ENCODE data around the gene CREB5. TPM values are rescaled to one million over a fixed set of nuclear protein-coding genes. Genes with fewer than 3 reads are reported as not detected.

The CREB5 gene
- total and polyA plus RNA-seq, 2 of the 8 experiments (the other 6 are each of a cell fraction or from before 2014, with no cell fraction given) = 2.4 to 2.7 TPM

DNA sequence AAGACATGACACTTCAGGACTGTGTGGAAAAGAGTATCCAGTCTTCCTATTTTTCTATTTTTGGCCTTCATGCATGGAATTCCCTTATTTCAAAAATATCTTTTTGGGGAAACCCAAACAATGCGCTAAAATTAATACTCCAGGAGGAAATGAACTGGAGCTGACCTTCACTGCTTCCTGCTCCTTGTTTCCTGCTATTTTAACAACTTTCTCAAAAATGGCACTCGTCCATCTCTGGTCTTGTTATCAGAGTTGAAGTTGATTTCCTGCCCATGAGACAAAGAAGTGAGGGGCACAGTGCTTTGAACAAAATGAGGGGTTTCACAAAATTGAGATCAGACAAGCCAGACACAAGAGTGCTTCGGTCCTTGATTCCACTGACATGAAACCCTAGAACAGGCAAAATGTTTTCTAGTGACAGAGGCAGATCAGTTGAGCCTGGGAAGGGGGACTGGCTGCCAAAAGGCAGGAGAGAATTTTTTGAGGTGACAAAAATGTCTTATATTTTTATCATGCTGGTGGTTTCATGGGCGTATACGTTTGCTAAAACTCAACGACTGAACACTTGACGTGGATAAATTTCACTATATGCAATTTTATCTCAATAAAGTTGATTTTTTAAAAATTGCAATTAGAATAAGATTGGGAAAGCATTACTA is 193.2 kb downstream of the CREB5 start:
- CTCF ChIA-PET (ENCODE audit: partially characterized antibody) = no interaction called here
- no peak overlapping the region for H3K9ac ChIP-seq (replicated peaks in 1 of 4; ENCODE audit: extremely low read depth in 1 of 4, low read depth in 3 of 4, low read length in 3 of 4)
- H2AFZ ChIP-seq (ENCODE audit: low read length) = no peak overlapping the region
- no peak overlapping the region for H3K14ac ChIP-seq (ENCODE audit: insufficient read length)
- TF ChIP-seq EGR1 (IDR thresholded peaks at IDR 0.05; ENCODE audit: borderline replicate concordance, low read depth, low read length) (no peak), NRF1 (IDR thresholded peaks at IDR 0.05; ENCODE audit: low read depth, low read length) (no peak), BACH1 (IDR thresholded peaks at IDR 0.05; ENCODE audit: low read length) (no peak), HDAC2 (IDR thresholded peaks at IDR 0.05; ENCODE audit: borderline replicate concordance in 1 of 2, low read depth in 2 of 2, low read length in 2 of 2) (no peak), GABPA (IDR thresholded peaks at IDR 0.05; ENCODE audit: borderline replicate concordance, insufficient read depth, low read length) (no peak), PHF8 (conservative IDR thresholded peaks at IDR 0.05; ENCODE audit: low read depth, low read length) (no peak), RXRA (IDR thresholded peaks at IDR 0.05; ENCODE audit: insufficient read depth, low read depth, low read length) (no peak)
- DNase-seq (ENCODE audit: low read depth in 1 of 2, low spot score in 2 of 2) = no peak
- no peaks in the 10 kb centered on the region for H3K79me1 ChIP-seq (ENCODE audit: low read depth, low read length)
- H3K79me2 ChIP-seq (ENCODE audit: control insufficient read depth in 1 of 2, insufficient read depth in 2 of 2, low read length in 2 of 2) = no peaks in the 10 kb centered on the region
- no peak overlapping the region for H4K8ac ChIP-seq (ENCODE audit: extremely low read depth, insufficient read depth, low read length)
- H3K23ac ChIP-seq (ENCODE audit: insufficient read length) = no peak overlapping the region
- H3K4me2 ChIP-seq (ENCODE audit: insufficient read depth in 1 of 2, low read depth in 2 of 2, low read length in 2 of 2) = no peak overlapping the region
- H3K56ac ChIP-seq (replicated peaks; ENCODE audit: insufficient read length, low read depth, low read length) = no peak overlapping the region
- H3K4me3 ChIP-seq (ENCODE audit: extremely low read depth in 1 of 4, insufficient read depth in 2 of 4, low read depth in 3 of 4, low read length in 4 of 4) = no peak overlapping the region
- H3K36me3 ChIP-seq (ENCODE audit: control insufficient read depth in 2 of 4, insufficient read depth in 4 of 4, low read length in 3 of 4) = no peaks in the 10 kb centered on the region
- H3K27me3 ChIP-seq (replicated peaks in 1 of 4; ENCODE audit: control insufficient read depth in 3 of 4, extremely low read depth in 1 of 4, insufficient read depth in 3 of 4, low read length in 3 of 4) = no peaks in the 10 kb centered on the region
- no peaks in the 10 kb centered on the region for H3K9me3 ChIP-seq (ENCODE audit: insufficient read depth in 2 of 2, low read depth in 1 of 2, low read length in 1 of 2)
- H3K27ac ChIP-seq (ENCODE audit: low read depth, low read length) = no peak overlapping the region
- no peak overlapping the region for H2AK5ac ChIP-seq (ENCODE audit: low read depth, low read length)
- no peak overlapping the region for H4K91ac ChIP-seq (replicated peaks; ENCODE audit: insufficient read length, low read length)
- no peak overlapping the region for H2BK15ac ChIP-seq (ENCODE audit: low read length)
- 80% methylated on average over 7 of the region's 7 CpGs; no CpG with 5 or more reads in 1 of the 2 experiments for WGBS, 2 experiments (ENCODE audit: extremely low coverage in 1 of 2, insufficient coverage in 1 of 2, insufficient read length in 1 of 2, insufficient replicate concordance in 2 of 2, low coverage in 1 of 2, low lambda C conversion rate in 2 of 2, missing lambda C conversion rate in 1 of 2)
- no peak overlapping the region for H3K18ac ChIP-seq (ENCODE audit: extremely low read depth, low read length)
- H2BK120ac ChIP-seq (replicated peaks; ENCODE audit: low read depth, low read length) = no peak overlapping the region
- POLR2A ChIA-PET (ENCODE audit: partially characterized antibody) = no interaction called here
- no peaks in the 10 kb centered on the region for H4K20me1 ChIP-seq (replicated peaks in 1 of 2; ENCODE audit: control insufficient read depth in 1 of 2, insufficient read depth in 2 of 2, low read length in 2 of 2)
- peaks cover 0 to 2% (median 0%) of the 10 kb centered on the region in 4 experiments; a peak in 1 of 7 replicates for H3K4me1 ChIP-seq (replicated peaks in 1 of 4; ENCODE audit: control insufficient read depth in 3 of 4, insufficient read depth in 4 of 4, low read length in 3 of 4)
- no peak overlapping the region for H2BK12ac ChIP-seq (ENCODE audit: low read depth, low read length)
- no peak overlapping the region for H2BK20ac ChIP-seq (ENCODE audit: low read length)
- H4K5ac ChIP-seq (ENCODE audit: insufficient read length, low read depth, low read length) = no peak overlapping the region
- no peaks in the 10 kb centered on the region for H3K23me2 ChIP-seq (ENCODE audit: low read depth, low read length)
- H2BK5ac ChIP-seq (ENCODE audit: low read depth, low read length) = no peak overlapping the region
- no peak overlapping the region for H3K4ac ChIP-seq (replicated peaks; ENCODE audit: insufficient read length, low read depth, low read length)
- no peak for FAIRE-seq
